Keratinocyte (primary cell): ENCODE data around the gene MACROH2A1.

Source experiments
- EZH2 ChIP-seq: IDR thresholded peaks from one replicate; pipeline ENCODE4 v1.6.1; 2012; ENCODE audit warnings: inconsistent platforms, mild to moderate bottlenecking, low read length, moderate library complexity
- TF ChIP-seq, protein P1 (sequence below), 3 experiments: IDR thresholded peaks in 1 of 3; conservative IDR thresholded peaks in 1 of 3; optimal IDR thresholded peaks in 1 of 3; 2 replicates in 2 of 3; 3 replicates in 1 of 3; pipeline versions ENCODE3 to v1.5.1; 2011; ENCODE audit warnings: low read length in 3 of 3, mild to moderate bottlenecking in 3 of 3, moderate library complexity in 2 of 3, control low read depth in 1 of 3, inconsistent platforms in 1 of 3; ENCODE audit not compliant: insufficient read depth in 2 of 3; ENCODE audit errors: extremely low read depth in 1 of 3

DNA sequence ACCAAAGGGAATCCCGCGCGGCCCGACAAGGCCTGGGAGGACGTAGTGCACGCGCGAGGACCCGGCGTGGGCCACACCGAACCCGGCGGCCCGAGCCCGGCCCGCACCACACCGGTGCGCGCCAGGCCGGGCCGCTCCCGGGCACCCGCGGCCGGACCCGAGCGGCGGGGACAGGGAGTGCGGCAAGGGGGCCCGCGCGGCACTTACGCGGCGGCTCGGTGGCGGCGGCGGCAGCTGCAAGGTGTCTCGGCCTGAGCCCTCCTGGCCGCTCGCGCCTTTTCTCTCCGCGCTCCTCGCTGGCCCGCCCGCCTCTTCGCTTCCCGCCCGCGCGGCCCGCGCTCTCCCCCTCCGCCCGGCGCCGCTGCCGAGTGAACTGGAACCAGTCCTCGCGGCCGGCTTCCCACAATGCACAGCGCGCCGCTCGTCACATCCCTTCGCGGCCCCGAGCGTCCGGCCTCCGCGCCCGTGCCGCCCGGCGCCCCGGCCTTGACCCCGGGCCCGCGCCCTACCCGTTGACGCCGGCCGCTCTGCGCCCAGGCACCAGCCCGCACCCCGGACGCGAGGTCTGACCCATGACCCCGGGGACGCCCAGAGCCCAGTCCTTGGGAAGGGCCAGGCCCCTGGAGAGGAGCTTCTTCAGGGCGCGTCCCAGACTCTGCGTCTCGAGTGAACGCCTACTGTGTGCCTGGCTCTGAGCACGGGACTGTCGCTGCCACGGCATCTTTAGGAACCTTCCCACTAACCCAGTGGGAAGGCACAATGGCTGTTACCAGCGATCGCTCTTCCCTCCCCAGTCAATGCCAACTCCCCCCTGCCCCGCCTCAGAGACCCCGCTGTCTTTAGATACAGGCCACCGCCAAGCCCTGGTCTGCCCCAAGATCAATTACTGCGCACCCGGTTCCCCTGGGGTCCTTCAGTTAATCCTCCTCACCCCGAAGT is at the start of gene MACROH2A1:
- TF ChIP-seq, protein P1, sequence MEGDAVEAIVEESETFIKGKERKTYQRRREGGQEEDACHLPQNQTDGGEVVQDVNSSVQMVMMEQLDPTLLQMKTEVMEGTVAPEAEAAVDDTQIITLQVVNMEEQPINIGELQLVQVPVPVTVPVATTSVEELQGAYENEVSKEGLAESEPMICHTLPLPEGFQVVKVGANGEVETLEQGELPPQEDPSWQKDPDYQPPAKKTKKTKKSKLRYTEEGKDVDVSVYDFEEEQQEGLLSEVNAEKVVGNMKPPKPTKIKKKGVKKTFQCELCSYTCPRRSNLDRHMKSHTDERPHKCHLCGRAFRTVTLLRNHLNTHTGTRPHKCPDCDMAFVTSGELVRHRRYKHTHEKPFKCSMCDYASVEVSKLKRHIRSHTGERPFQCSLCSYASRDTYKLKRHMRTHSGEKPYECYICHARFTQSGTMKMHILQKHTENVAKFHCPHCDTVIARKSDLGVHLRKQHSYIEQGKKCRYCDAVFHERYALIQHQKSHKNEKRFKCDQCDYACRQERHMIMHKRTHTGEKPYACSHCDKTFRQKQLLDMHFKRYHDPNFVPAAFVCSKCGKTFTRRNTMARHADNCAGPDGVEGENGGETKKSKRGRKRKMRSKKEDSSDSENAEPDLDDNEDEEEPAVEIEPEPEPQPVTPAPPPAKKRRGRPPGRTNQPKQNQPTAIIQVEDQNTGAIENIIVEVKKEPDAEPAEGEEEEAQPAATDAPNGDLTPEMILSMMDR (optimal IDR thresholded peaks at IDR 0.05 in 1 of 3, IDR thresholded peaks at IDR 0.05 in 1 of 3, conservative IDR thresholded peaks at IDR 0.05 in 1 of 3; ENCODE audit: extremely low read depth in 1 of 3, insufficient read depth in 2 of 3, low read length in 3 of 3) = no peak
- no peak for TF ChIP-seq EZH2
